Measurements from ENCODE around the gene DIP2B.

The DIP2B gene

GRCh38 chr12:50628394-50628793 is 123.6 kb downstream of the DIP2B start:
- no peak for TF ChIP-seq CTCF (IDR thresholded peaks at IDR 0.05; ENCODE audit: control insufficient read depth, insufficient read depth, low read depth, low read length, missing control alignments)
- no peak for DNase-seq (ENCODE audit: low read depth)

GRCh38 chr12:50633955-50634354 is 129.2 kb downstream of the DIP2B start:
- no peak overlapping the region for H3K4me3 ChIP-seq (ENCODE audit: control insufficient read depth, low read depth, low read length)
- no peak for TF ChIP-seq CTCF (IDR thresholded peaks at IDR 0.05; ENCODE audit: control insufficient read depth, insufficient read depth, low read depth, low read length, missing control alignments)
- no peak for DNase-seq (ENCODE audit: low read depth)

More at GRCh38 chr12:50628394-50628793, 123.6 kb downstream of the DIP2B start:
- H3K4me3 ChIP-seq (ENCODE audit: control insufficient read depth, low read depth, low read length): no peak overlapping the region

- H3K4me3 ChIP-seq (ENCODE audit: control insufficient read depth, low read depth, low read length): no peak overlapping the region
- no peak for TF ChIP-seq CTCF (IDR thresholded peaks at IDR 0.05; ENCODE audit: control insufficient read depth, insufficient read depth, low read depth, low read length, missing control alignments)
- DNase-seq (ENCODE audit: low read depth): no peak
Measured at GRCh38 chr12:50634379-50634778, 129.6 kb downstream of the DIP2B start.

- DNase-seq (ENCODE audit: low read depth): no peak
- no peak for TF ChIP-seq CTCF (IDR thresholded peaks at IDR 0.05; ENCODE audit: control insufficient read depth, insufficient read depth, low read depth, low read length, missing control alignments)
- H3K4me3 ChIP-seq (ENCODE audit: control insufficient read depth, low read depth, low read length): no peak overlapping the region
Measured at GRCh38 chr12:50635364-50635763, 130.6 kb downstream of the DIP2B start.

GRCh38 chr12:50635857-50636256 is 131.1 kb downstream of the DIP2B start:
- no peak overlapping the region for H3K4me3 ChIP-seq (ENCODE audit: control insufficient read depth, low read depth, low read length)
- DNase-seq (ENCODE audit: low read depth): no peak
- no peak for TF ChIP-seq CTCF (IDR thresholded peaks at IDR 0.05; ENCODE audit: control insufficient read depth, insufficient read depth, low read depth, low read length, missing control alignments)

- DNase-seq (ENCODE audit: low read depth): no peak
- no peak for TF ChIP-seq CTCF (IDR thresholded peaks at IDR 0.05; ENCODE audit: control insufficient read depth, insufficient read depth, low read depth, low read length, missing control alignments)
- no peak overlapping the region for H3K4me3 ChIP-seq (ENCODE audit: control insufficient read depth, low read depth, low read length)
Measured at GRCh38 chr12:50636505-50636904, 131.7 kb downstream of the DIP2B start.

All from AG09309 (cell line).